GM12875 (cell line): ENCODE results near the gene PTPRM.

Source experiments
- H3K4me3 ChIP-seq: one replicate; pipeline ENCODE4 v1.5.1; 2011; ENCODE audit warnings: low read depth, low read length, control low read depth
- CTCF ChIP-seq: IDR thresholded peaks from 2 replicates; pipeline ENCODE4 v1.5.1; 2011; ENCODE audit warnings: low read depth, mild to moderate bottlenecking, control low read depth, inconsistent platforms, low read length, moderate library complexity, borderline replicate concordance; ENCODE audit not compliant: insufficient read depth

The PTPRM gene

GRCh38 chr18:7666195-7666776, 99.2 kb downstream of the PTPRM start:
- no peak for TF ChIP-seq CTCF
- no peak overlapping the region for H3K4me3 ChIP-seq

GRCh38 chr18:7668392-7668791, 101.3 kb downstream of the PTPRM start:
- TF ChIP-seq CTCF: no peak

GRCh38 chr18:7669361-7669760, 102.2 kb downstream of the PTPRM start:
- no peak for TF ChIP-seq CTCF
- H3K4me3 ChIP-seq: no peak overlapping the region

More at GRCh38 chr18:7668392-7668791, 101.3 kb downstream of the PTPRM start:
- H3K4me3 ChIP-seq: no peak overlapping the region

- no peak for TF ChIP-seq CTCF
- H3K4me3 ChIP-seq: no peak overlapping the region
Observed at GRCh38 chr18:7671105-7671504, 104.0 kb downstream of the PTPRM start.

- no peak overlapping the region for H3K4me3 ChIP-seq
- no peak for TF ChIP-seq CTCF
Observed at GRCh38 chr18:7676253-7676873, 109.2 kb downstream of the PTPRM start.

GRCh38 chr18:7677001-7677400, 109.9 kb downstream of the PTPRM start:
- TF ChIP-seq CTCF: no peak
- no peak overlapping the region for H3K4me3 ChIP-seq

GRCh38 chr18:7677424-7677823, 110.3 kb downstream of the PTPRM start:
- TF ChIP-seq CTCF: no peak
- H3K4me3 ChIP-seq: no peak overlapping the region
